Measurements from ENCODE around the gene BLACAT1. TPM values are rescaled to one million over a fixed set of nuclear protein-coding genes. Genes with fewer than 3 reads are reported as not detected.

BLACAT1 gene
- total and polyA plus RNA-seq, 2 of the 8 experiments (the other 6 are each of a cell fraction or from before 2014, with no cell fraction given): 3.5 to 10.5 TPM

DNA sequence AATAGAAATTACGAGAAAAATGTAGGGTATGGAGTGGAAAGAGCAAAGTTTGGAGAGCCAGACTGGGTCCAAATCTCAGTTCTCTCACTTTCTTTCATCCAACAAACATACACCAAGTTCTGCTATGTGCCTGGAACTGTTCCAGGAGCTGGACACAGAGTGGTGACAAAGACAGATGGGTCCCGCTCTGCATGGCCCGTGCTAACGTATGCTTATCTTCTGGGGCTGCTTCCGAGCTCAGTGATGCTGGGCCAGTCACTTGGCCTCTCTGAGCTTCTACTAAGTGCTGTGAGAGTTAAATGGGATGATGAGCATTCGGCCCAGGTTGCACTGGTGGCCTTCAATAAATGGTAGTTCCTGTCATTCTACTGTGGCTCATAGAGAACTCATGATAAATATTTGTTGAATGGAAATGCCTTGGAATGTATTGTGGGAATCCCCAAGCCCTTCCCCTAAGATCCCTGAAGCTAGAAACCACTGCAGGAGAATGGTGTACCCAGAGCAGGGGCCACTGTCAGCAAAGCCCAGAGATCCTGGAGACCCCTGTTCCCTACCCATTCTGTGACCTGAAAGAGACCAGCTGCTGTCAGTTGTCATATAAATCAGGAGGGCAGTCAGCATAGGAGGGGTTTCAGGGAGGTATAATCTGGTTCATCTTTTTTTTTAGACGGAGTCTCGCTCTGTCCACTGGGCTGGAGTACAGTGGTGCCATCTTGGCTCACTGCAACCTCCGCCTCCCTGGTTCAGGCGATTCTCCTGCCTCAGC lies 37.8 kb downstream of the BLACAT1 start:
- H3K56ac ChIP-seq (replicated peaks; ENCODE audit: insufficient read length, low read depth, low read length): no peak overlapping the region
- DNase-seq (ENCODE audit: low read depth in 1 of 2, low spot score in 2 of 2) (no peak), FAIRE-seq (no peak)
- H4K8ac ChIP-seq (ENCODE audit: extremely low read depth, insufficient read depth, low read length): no peak overlapping the region
- H2BK12ac ChIP-seq (ENCODE audit: low read depth, low read length): no peak overlapping the region
- H3K36me3 ChIP-seq (ENCODE audit: control insufficient read depth in 2 of 4, insufficient read depth in 4 of 4, low read length in 3 of 4): no peaks in the 10 kb centered on the region
- no peak overlapping the region for H2BK5ac ChIP-seq (ENCODE audit: low read depth, low read length)
- H3K4me1 ChIP-seq (replicated peaks in 1 of 4; ENCODE audit: control insufficient read depth in 3 of 4, insufficient read depth in 4 of 4, low read length in 3 of 4): no peaks in the 10 kb centered on the region
- H2BK15ac ChIP-seq (ENCODE audit: low read length): no peak overlapping the region
- no peaks in the 10 kb centered on the region for H3K79me2 ChIP-seq (ENCODE audit: control insufficient read depth in 1 of 2, insufficient read depth in 2 of 2, low read length in 2 of 2)
- H3K23ac ChIP-seq (ENCODE audit: insufficient read length): no peak overlapping the region
- no peaks in the 10 kb centered on the region for H3K23me2 ChIP-seq (ENCODE audit: low read depth, low read length)
- 93% methylated on average over 10 of the region's 10 CpGs; no CpG with 5 or more reads in 1 of the 2 experiments for WGBS, 2 experiments (ENCODE audit: extremely low coverage in 1 of 2, insufficient coverage in 1 of 2, insufficient read length in 1 of 2, insufficient replicate concordance in 2 of 2, low coverage in 1 of 2, low lambda C conversion rate in 2 of 2, missing lambda C conversion rate in 1 of 2)
- H3K4me3 ChIP-seq (ENCODE audit: extremely low read depth in 1 of 4, insufficient read depth in 2 of 4, low read depth in 3 of 4, low read length in 4 of 4): no peak overlapping the region
- H3K18ac ChIP-seq (ENCODE audit: extremely low read depth, low read length): no peak overlapping the region
- POLR2A ChIA-PET (ENCODE audit: partially characterized antibody): interaction anchor here (0.8 to 4.1 kb wide), 3 partner anchors 13 to 38 kb away, joined by 3 to 13 read pairs (median 3); partner anchors contain the start of gene BLACAT1
- no peak overlapping the region for H4K91ac ChIP-seq (replicated peaks; ENCODE audit: insufficient read length, low read length)
- H2BK120ac ChIP-seq (replicated peaks; ENCODE audit: low read depth, low read length): no peak overlapping the region
- H2BK20ac ChIP-seq (ENCODE audit: low read length): no peak overlapping the region
- H3K9ac ChIP-seq (replicated peaks in 1 of 4; ENCODE audit: extremely low read depth in 1 of 4, low read depth in 3 of 4, low read length in 3 of 4): no peak overlapping the region
- no peak overlapping the region for H3K14ac ChIP-seq (ENCODE audit: insufficient read length)
- H3K79me1 ChIP-seq (ENCODE audit: low read depth, low read length): no peaks in the 10 kb centered on the region
- no peaks in the 10 kb centered on the region for H4K20me1 ChIP-seq (replicated peaks in 1 of 2; ENCODE audit: control insufficient read depth in 1 of 2, insufficient read depth in 2 of 2, low read length in 2 of 2)
- no peak overlapping the region for H3K27ac ChIP-seq (ENCODE audit: low read depth, low read length)
- no peak overlapping the region for H2AK5ac ChIP-seq (ENCODE audit: low read depth, low read length)
- CTCF ChIA-PET (ENCODE audit: partially characterized antibody): interaction anchor here (0.6 to 21.5 kb wide), 11 partner anchors 11 to 164 kb away, joined by 3 to 479 read pairs (median 8); partner anchors contain the start of gene BLACAT1
- no peak overlapping the region for H3K4me2 ChIP-seq (ENCODE audit: insufficient read depth in 1 of 2, low read depth in 2 of 2, low read length in 2 of 2)
- H3K4ac ChIP-seq (replicated peaks; ENCODE audit: insufficient read length, low read depth, low read length): no peak overlapping the region
- H3K9me3 ChIP-seq (ENCODE audit: insufficient read depth in 2 of 2, low read depth in 1 of 2, low read length in 1 of 2): no peaks in the 10 kb centered on the region
- no peak overlapping the region for H4K5ac ChIP-seq (ENCODE audit: insufficient read length, low read depth, low read length)
- H2AFZ ChIP-seq (ENCODE audit: low read length): no peak overlapping the region
- no peaks in the 10 kb centered on the region for H3K27me3 ChIP-seq (replicated peaks in 1 of 4; ENCODE audit: control insufficient read depth in 3 of 4, extremely low read depth in 1 of 4, insufficient read depth in 3 of 4, low read length in 3 of 4)
- TF ChIP-seq MAFK (IDR thresholded peaks at IDR 0.05; ENCODE audit: low read depth, low read length): no peak
- no peak for TF ChIP-seq KDM4A (IDR thresholded peaks at IDR 0.05; ENCODE audit: low read depth, low read length, severe bottlenecking)
- TF ChIP-seq GTF2F1 (IDR thresholded peaks at IDR 0.05; ENCODE audit: borderline replicate concordance, low read depth, low read length): no peak
- no peak for TF ChIP-seq CREB1 (IDR thresholded peaks at IDR 0.05)
- TF ChIP-seq TCF12 (IDR thresholded peaks at IDR 0.05; ENCODE audit: low read depth, low read length): no peak
- no peak for TF ChIP-seq HDAC6 (IDR thresholded peaks at IDR 0.05; ENCODE audit: low read depth, low read length)
- no peak for TF ChIP-seq BACH1 (IDR thresholded peaks at IDR 0.05; ENCODE audit: low read length)
- no peak for TF ChIP-seq SP4 (IDR thresholded peaks at IDR 0.05; ENCODE audit: low read length)
- no peak for TF ChIP-seq TAF1 (IDR thresholded peaks at IDR 0.05; ENCODE audit: low read depth, low read length)
- TF ChIP-seq SRF (IDR thresholded peaks at IDR 0.05; ENCODE audit: low read depth, low read length): no peak
- no peak for TF ChIP-seq JUN (IDR thresholded peaks at IDR 0.05; ENCODE audit: low read depth, low read length)
- no peak for TF ChIP-seq FOSL1 (IDR thresholded peaks at IDR 0.05; ENCODE audit: insufficient read depth, low read depth, low read length)
- TF ChIP-seq SIRT6 (IDR thresholded peaks at IDR 0.05; ENCODE audit: low read length): no peak
- no peak for TF ChIP-seq GABPA (IDR thresholded peaks at IDR 0.05; ENCODE audit: borderline replicate concordance, insufficient read depth, low read length)
